ENCODE results near the gene ZNF747.
A peak's percentile ranks its signal among the peaks of the same experiment; 100 is the strongest.

Gene ZNF747

GRCh38 chr16:30534368-30535105 lies at the start of gene ZNF747:
Gene ZNF747 (minus strand): TSS chr16:30534858. CDS start chr16:30534679, 179 bp downstream.
- peak; percentile 84 for DNase-seq

GRCh38 chr16:30582611-30583340 lies 48.1 kb upstream of the ZNF747 start:
- no peak for DNase-seq

GRCh38 chr16:30581457-30581856 lies 46.8 kb upstream of the ZNF747 start:
- DNase-seq: no peak

GRCh38 chr16:30574678-30575077 lies 40.0 kb upstream of the ZNF747 start:
- DNase-seq: no peak

- DNase-seq: peak; percentile 97
Observed at GRCh38 chr16:30571445-30572322, 37.0 kb upstream of the ZNF747 start, which contains the start of gene ZNF688. Gene ZNF688 (minus strand): TSS chr16:30571714. CDS start chr16:30571629, 85 bp downstream.

GRCh38 chr16:30570636-30571444 lies 36.2 kb upstream of the ZNF747 start:
- DNase-seq: no peak

- no peak for DNase-seq
Observed at GRCh38 chr16:30569746-30570635, 35.3 kb upstream of the ZNF747 start.

- no peak for DNase-seq
Observed at GRCh38 chr16:30569281-30569680, 34.6 kb upstream of the ZNF747 start.

- no peak for DNase-seq
Observed at GRCh38 chr16:30567991-30568638, 33.5 kb upstream of the ZNF747 start.

- DNase-seq: no peak
Observed at GRCh38 chr16:30567160-30567990, 32.7 kb upstream of the ZNF747 start.

- no peak for DNase-seq
Observed at GRCh38 chr16:30566531-30566930, 31.9 kb upstream of the ZNF747 start.

- DNase-seq: no peak
Observed at GRCh38 chr16:30565984-30566383, 31.3 kb upstream of the ZNF747 start.

GRCh38 chr16:30565526-30565925 lies 30.9 kb upstream of the ZNF747 start:
- DNase-seq: no peak

GRCh38 chr16:30562021-30562420 lies 27.4 kb upstream of the ZNF747 start:
- no peak for DNase-seq

GRCh38 chr16:30561089-30561816 lies 26.6 kb upstream of the ZNF747 start:
- DNase-seq: peak; percentile 38

GRCh38 chr16:30559690-30560089 lies 25.0 kb upstream of the ZNF747 start:
- DNase-seq: no peak

GRCh38 chr16:30558789-30559377 lies 24.2 kb upstream of the ZNF747 start:
- DNase-seq: no peak

GRCh38 chr16:30557957-30558788 lies 23.5 kb upstream of the ZNF747 start, which contains the start of gene ZNF764:
Gene ZNF764 (minus strand): TSS chr16:30558374. CDS start chr16:30558182, 192 bp downstream.
- peak; percentile 95 for DNase-seq
